Measurements from ENCODE around the gene SATB1. TPM values are rescaled to one million over a fixed set of nuclear protein-coding genes. Genes with fewer than 3 reads are reported as not detected.

SATB1 gene
- total and polyA plus RNA-seq, 2 of the 4 experiments (the other 2 are of a cell fraction): 7.5 to 10.7 TPM

DNA sequence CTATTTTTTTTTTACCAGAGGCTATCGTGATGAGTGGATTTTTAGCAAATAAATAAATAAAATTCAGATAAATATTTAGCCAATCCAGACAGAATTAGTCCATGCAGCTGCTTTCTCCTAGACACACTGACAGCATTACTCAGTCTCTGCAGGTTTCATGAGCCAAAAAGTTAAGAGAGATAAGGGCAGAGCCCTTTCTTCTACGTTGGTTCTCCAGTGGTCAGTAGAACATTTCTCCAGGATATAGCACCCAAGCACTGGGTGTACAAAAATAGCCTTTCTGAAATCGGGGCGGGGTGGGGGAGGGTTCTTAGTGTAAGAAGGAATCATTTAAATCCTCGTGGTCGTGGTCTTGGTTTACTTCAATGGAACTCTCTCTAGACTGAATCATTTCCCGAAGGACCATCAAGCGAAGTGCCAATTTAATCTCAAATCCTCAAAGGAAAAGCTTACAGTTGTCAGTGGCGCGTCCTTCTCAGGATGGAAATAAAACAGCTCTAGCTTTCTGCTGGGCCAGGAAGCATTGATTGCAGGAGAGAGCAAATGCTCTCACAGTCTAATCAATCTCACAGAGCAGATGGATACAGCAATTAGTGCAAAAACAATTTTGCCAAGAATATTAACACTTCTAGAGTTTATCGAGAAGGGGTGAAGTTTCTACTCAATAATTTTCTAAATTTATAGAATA, 86.2 kb downstream of the SATB1 start:
- Histone ChIP-seq H3K4me1 (ENCODE audit: control insufficient read depth, insufficient read depth, low read length) (no peaks in the 10 kb centered on the region), H3K9me1 (ENCODE audit: insufficient read depth, low read length) (no peaks in the 10 kb centered on the region), H3K4me2 (ENCODE audit: low read depth, low read length) (no peak overlapping the region), H3K27ac (ENCODE audit: insufficient read depth, low read length) (no peak overlapping the region), H2BK120ac (ENCODE audit: low read depth, low read length) (no peak overlapping the region), H3K18ac (ENCODE audit: low read depth, low read length) (no peak overlapping the region), H3K36me3 (ENCODE audit: control insufficient read depth, insufficient read depth, low read length) (no peaks in the 10 kb centered on the region), H3K9ac (ENCODE audit: low read depth, low read length) (no peak overlapping the region), H3K14ac (replicated peaks; ENCODE audit: low read depth, low read length) (no peak overlapping the region), H4K8ac (ENCODE audit: low read depth in 2 of 2, low read length in 2 of 2) (no peak overlapping the region), H3K27me3 (ENCODE audit: control insufficient read depth, insufficient read depth, low read length) (no peaks in the 10 kb centered on the region), H3K4ac (ENCODE audit: low read depth, low read length) (no peak overlapping the region), H4K5ac (ENCODE audit: low read depth, low read length) (no peak overlapping the region), H3K4me3 (ENCODE audit: insufficient read depth, low read depth, low read length) (no peak overlapping the region), H3K9me3 (ENCODE audit: control insufficient read depth, insufficient read depth, low read length) (no peaks in the 10 kb centered on the region), H2BK5ac (ENCODE audit: low read depth, low read length, poor library complexity, severe bottlenecking) (no peak overlapping the region), H3K56ac (ENCODE audit: extremely low read depth, insufficient read depth, low read length) (no peak overlapping the region), H4K91ac (ENCODE audit: insufficient read depth, low read depth, low read length) (no peak overlapping the region), H2AK5ac (ENCODE audit: low read depth, low read length) (no peak overlapping the region), H2AFZ (replicated peaks; ENCODE audit: low read length, poor library complexity) (no peak overlapping the region), H2BK20ac (ENCODE audit: low read depth, low read length) (no peak overlapping the region), H3K23ac (ENCODE audit: low read depth, low read length) (no peak overlapping the region), H3K79me1 (ENCODE audit: low read depth in 1 of 2, low read length in 2 of 2) (no peaks in the 10 kb centered on the region), H4K20me1 (ENCODE audit: insufficient read depth, low read length) (no peaks in the 10 kb centered on the region), H2BK15ac (ENCODE audit: low read depth, low read length) (no peak overlapping the region), H2AK9ac (replicated peaks; ENCODE audit: low read depth, low read length, poor library complexity) (no peak overlapping the region)
- intact Hi-C loops (cut with micrococcal nuclease): no loop called here
- no TSS peak for BruUV-seq (replicated peaks)
- in situ Hi-C loops (cut with MboI; ENCODE audit: low sequenced_read_pairs): no loop called here
- DNase-seq (no peak), ATAC-seq (ENCODE audit: low read depth) (no peak)
- CTCF ChIA-PET: interaction anchor here (0.7 kb wide), 1 partner anchor 24 kb away, joined by 3 read pairs; no protein-coding TSS in a partner anchor
- POLR2A ChIA-PET (ENCODE audit: unreplicated experiment): no interaction called here
- dilution Hi-C loops (cut with HindIII; ENCODE audit: low sequenced_read_pairs, unreplicated experiment): no loop called here
- TF ChIP-seq FOS (IDR thresholded peaks at IDR 0.05; ENCODE audit: low read depth, low read length): no peak
- no peak for TF ChIP-seq RAD21 (IDR thresholded peaks at IDR 0.05; ENCODE audit: low read length)
- WGBS, 2 experiments (ENCODE audit: extremely low coverage in 2 of 2, insufficient read length in 1 of 2): 80% methylated on average over 1 of the region's 11 CpGs; no CpG with 5 or more reads in 1 of the 2 experiments

Data from IMR-90 (cell line).